ENCODE measurements around the gene RASA3.
"Not testable (repeated sequence)": the region's sequence is repeated elsewhere in the genome, so short reads cannot be mapped to it uniquely, and the experiment has no call there.

RASA3 gene

GRCh38 chr13:114103801-114104654, 28.4 kb downstream of the RASA3 start:
- Histone ChIP-seq H3K9me3 (replicated peaks; ENCODE audit: insufficient read depth, low read length) (no peaks in the 10 kb centered on the region), H3K4me1 (ENCODE audit: low read length) (peaks cover 28% of the 10 kb centered on the region), H3K4me2 (ENCODE audit: low read depth, low read length) (no peak overlapping the region), H3K79me2 (ENCODE audit: low read length) (peaks cover 87% of the 10 kb centered on the region), H4K20me1 (ENCODE audit: insufficient read depth, low read length) (no peaks in the 10 kb centered on the region), H3K9me2 (replicated peaks; ENCODE audit: insufficient read depth, low read length) (no peaks in the 10 kb centered on the region), H3K4me3 (ENCODE audit: low read length) (no peak overlapping the region), H2AFZ (ENCODE audit: low read length) (no peak overlapping the region), H3K27ac (ENCODE audit: low read length) (no peak overlapping the region), H3K36me3 (replicated peaks; ENCODE audit: insufficient read depth, low read length) (no peaks in the 10 kb centered on the region; the same call in 1 of the 2 replicates), H3K9ac (ENCODE audit: low read length) (no peak overlapping the region), H3K27me3 (replicated peaks; ENCODE audit: insufficient read depth, low read length) (no peaks in the 10 kb centered on the region), H3F3A (ENCODE audit: insufficient read depth, low read length) (peaks cover 23% of the 10 kb centered on the region)
- TF ChIP-seq EZH2 (optimal IDR thresholded peaks at IDR 0.05; ENCODE audit: low read depth, low read length) (no peak), CTCF (IDR thresholded peaks at IDR 0.05; ENCODE audit: low read length) (no peak), EZH2phosphoT487 (IDR thresholded peaks at IDR 0.05; ENCODE audit: low read length) (no peak)
- no peak for DNase-seq

GRCh38 chr13:114103289-114103621, 29.2 kb downstream of the RASA3 start:
- not testable (repeated sequence) for DNase-seq; H4K20me1 ChIP-seq (ENCODE audit: insufficient read depth, low read length); H3K9me3 ChIP-seq (replicated peaks; ENCODE audit: insufficient read depth, low read length); H3K36me3 ChIP-seq (replicated peaks; ENCODE audit: insufficient read depth, low read length); H3K4me2 ChIP-seq (ENCODE audit: low read depth, low read length); H3K9ac ChIP-seq (ENCODE audit: low read length); H3K27me3 ChIP-seq (replicated peaks; ENCODE audit: insufficient read depth, low read length); H3K9me2 ChIP-seq (replicated peaks; ENCODE audit: insufficient read depth, low read length); H2AFZ ChIP-seq (ENCODE audit: low read length); H3K4me3 ChIP-seq (ENCODE audit: low read length)
- Histone ChIP-seq H3K4me1 (ENCODE audit: low read length) (peaks cover 29% of the 10 kb centered on the region), H3K27ac (ENCODE audit: low read length) (peak overlapping the region; percentile 98; the same call in 1 of the 2 replicates), H3F3A (ENCODE audit: insufficient read depth, low read length) (peaks cover 23% of the 10 kb centered on the region), H3K79me2 (ENCODE audit: low read length) (peaks cover 87% of the 10 kb centered on the region)

GRCh38 chr13:114102521-114103288, 29.7 kb downstream of the RASA3 start:
- TF ChIP-seq CTCF (IDR thresholded peaks at IDR 0.05; ENCODE audit: low read length) (no peak), EZH2 (optimal IDR thresholded peaks at IDR 0.05; ENCODE audit: low read depth, low read length) (no peak), EZH2phosphoT487 (IDR thresholded peaks at IDR 0.05; ENCODE audit: low read length) (no peak)
- Histone ChIP-seq H3K9me2 (replicated peaks; ENCODE audit: insufficient read depth, low read length) (no peaks in the 10 kb centered on the region), H3K79me2 (ENCODE audit: low read length) (peaks cover 87% of the 10 kb centered on the region), H3K9me3 (replicated peaks; ENCODE audit: insufficient read depth, low read length) (no peaks in the 10 kb centered on the region), H2AFZ (ENCODE audit: low read length) (no peak overlapping the region), H3K4me1 (ENCODE audit: low read length) (peaks cover 29% of the 10 kb centered on the region), H4K20me1 (ENCODE audit: insufficient read depth, low read length) (no peaks in the 10 kb centered on the region), H3K36me3 (replicated peaks; ENCODE audit: insufficient read depth, low read length) (no peaks in the 10 kb centered on the region; the same call in 1 of the 2 replicates), H3K27me3 (replicated peaks; ENCODE audit: insufficient read depth, low read length) (no peaks in the 10 kb centered on the region), H3K27ac (ENCODE audit: low read length) (peak overlapping the region; percentile 98; the same call in 1 of the 2 replicates), H3F3A (ENCODE audit: insufficient read depth, low read length) (peaks cover 23% of the 10 kb centered on the region), H3K4me3 (ENCODE audit: low read length) (no peak overlapping the region), H3K4me2 (ENCODE audit: low read depth, low read length) (no peak overlapping the region), H3K9ac (ENCODE audit: low read length) (no peak overlapping the region)
- no peak for DNase-seq

All from MM.1S (cell line).